Measurements from ENCODE around the gene PACRG.
"Not testable (repeated sequence)": the region's sequence is repeated elsewhere in the genome, so short reads cannot be mapped to it uniquely, and the experiment has no call there.

PACRG gene

GRCh38 chr6:162727322-162728182 lies at the start of gene PACRG, which contains the start of gene PRKN:
Gene PACRG (plus strand): TSS chr6:162727974.
Gene PRKN (minus strand): TSS chr6:162727766.
- DNase-seq (ENCODE audit: low read depth in 1 of 2, low spot score in 1 of 2) = peak; percentile 93 to 95

- not testable (repeated sequence) for DNase-seq (ENCODE audit: low read depth in 1 of 2, low spot score in 1 of 2)
Measured at GRCh38 chr6:162678896-162679295, 48.9 kb upstream of the PACRG start.

- no peak for DNase-seq (ENCODE audit: low read depth in 1 of 2, low spot score in 1 of 2)
Measured at GRCh38 chr6:162679681-162680080, 48.1 kb upstream of the PACRG start.

GRCh38 chr6:162680367-162680766 lies 47.4 kb upstream of the PACRG start:
- no peak for DNase-seq (ENCODE audit: low read depth in 1 of 2, low spot score in 1 of 2)

GRCh38 chr6:162680871-162681270 lies 46.9 kb upstream of the PACRG start:
- DNase-seq (ENCODE audit: low read depth in 1 of 2, low spot score in 1 of 2) = no peak

- DNase-seq (ENCODE audit: low read depth in 1 of 2, low spot score in 1 of 2) = no peak
Measured at GRCh38 chr6:162681447-162681846, 46.3 kb upstream of the PACRG start.

- no peak for DNase-seq (ENCODE audit: low read depth in 1 of 2, low spot score in 1 of 2)
Measured at GRCh38 chr6:162683135-162683534, 44.6 kb upstream of the PACRG start.

- no peak for DNase-seq (ENCODE audit: low read depth in 1 of 2, low spot score in 1 of 2)
Measured at GRCh38 chr6:162684052-162684451, 43.7 kb upstream of the PACRG start.

- no peak for DNase-seq (ENCODE audit: low read depth in 1 of 2, low spot score in 1 of 2)
Measured at GRCh38 chr6:162684961-162685360, 42.8 kb upstream of the PACRG start.

GRCh38 chr6:162685586-162685985 lies 42.2 kb upstream of the PACRG start:
- no peak for DNase-seq (ENCODE audit: low read depth in 1 of 2, low spot score in 1 of 2)

- DNase-seq (ENCODE audit: low read depth in 1 of 2, low spot score in 1 of 2) = no peak
Measured at GRCh38 chr6:162688751-162689345, 38.9 kb upstream of the PACRG start.

- DNase-seq (ENCODE audit: low read depth in 1 of 2, low spot score in 1 of 2) = no peak
Measured at GRCh38 chr6:162690158-162690557, 37.6 kb upstream of the PACRG start.

- no peak for DNase-seq (ENCODE audit: low read depth in 1 of 2, low spot score in 1 of 2)
Measured at GRCh38 chr6:162697872-162698403, 29.8 kb upstream of the PACRG start.

GRCh38 chr6:162698440-162698839 lies 29.3 kb upstream of the PACRG start:
- DNase-seq (ENCODE audit: low read depth in 1 of 2, low spot score in 1 of 2) = no peak

- DNase-seq (ENCODE audit: low read depth in 1 of 2, low spot score in 1 of 2) = no peak
Measured at GRCh38 chr6:162699961-162700360, 27.8 kb upstream of the PACRG start.

GRCh38 chr6:162700966-162701365 lies 26.8 kb upstream of the PACRG start:
- no peak for DNase-seq (ENCODE audit: low read depth in 1 of 2, low spot score in 1 of 2)

GRCh38 chr6:162701551-162701950 lies 26.2 kb upstream of the PACRG start:
- DNase-seq (ENCODE audit: low read depth in 1 of 2, low spot score in 1 of 2) = no peak

GRCh38 chr6:162702446-162702845 lies 25.3 kb upstream of the PACRG start:
- no peak for DNase-seq (ENCODE audit: low read depth in 1 of 2, low spot score in 1 of 2)

- no peak for DNase-seq (ENCODE audit: low read depth in 1 of 2, low spot score in 1 of 2)
Measured at GRCh38 chr6:162704001-162704400, 23.8 kb upstream of the PACRG start.

- no peak for DNase-seq (ENCODE audit: low read depth in 1 of 2, low spot score in 1 of 2)
Measured at GRCh38 chr6:162705736-162706135, 22.0 kb upstream of the PACRG start.

GRCh38 chr6:162706232-162706631 lies 21.5 kb upstream of the PACRG start:
- no peak for DNase-seq (ENCODE audit: low read depth in 1 of 2, low spot score in 1 of 2)

- no peak for DNase-seq (ENCODE audit: low read depth in 1 of 2, low spot score in 1 of 2)
Measured at GRCh38 chr6:162708971-162709370, 18.8 kb upstream of the PACRG start.
